ENCODE results near the gene NT5DC3.

NT5DC3 gene

GRCh38 chr12:103748875-103749274 is 92.2 kb downstream of the NT5DC3 start:
- in situ Hi-C loops (cut with MboI; ENCODE audit: low pct_unique_long_range_greater_than_20kb, low sequenced_read_pairs, unreplicated experiment), result no loop called here

DNA sequence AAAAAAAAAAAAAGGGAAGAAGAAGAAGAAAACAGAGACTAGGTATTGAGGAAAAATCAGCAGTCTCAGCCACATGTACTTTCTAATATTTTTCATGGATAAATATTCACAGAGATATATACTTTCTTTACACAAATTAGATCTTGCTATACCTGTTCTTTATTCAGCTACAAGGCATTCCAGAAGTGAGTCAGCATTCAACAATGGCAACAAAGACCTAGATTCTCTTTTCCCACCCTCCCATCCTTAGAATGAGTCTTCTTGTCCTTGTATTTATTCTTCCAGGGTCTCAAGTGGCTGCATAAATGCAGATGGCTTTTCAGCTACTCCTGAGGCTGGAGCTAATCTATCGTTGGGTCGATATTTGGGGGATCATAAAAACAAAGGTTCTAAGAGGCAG is 93.0 kb downstream of the NT5DC3 start:
- DNase-seq (ENCODE audit: low spot score), result no peak
- TF ChIP-seq, protein P1, sequence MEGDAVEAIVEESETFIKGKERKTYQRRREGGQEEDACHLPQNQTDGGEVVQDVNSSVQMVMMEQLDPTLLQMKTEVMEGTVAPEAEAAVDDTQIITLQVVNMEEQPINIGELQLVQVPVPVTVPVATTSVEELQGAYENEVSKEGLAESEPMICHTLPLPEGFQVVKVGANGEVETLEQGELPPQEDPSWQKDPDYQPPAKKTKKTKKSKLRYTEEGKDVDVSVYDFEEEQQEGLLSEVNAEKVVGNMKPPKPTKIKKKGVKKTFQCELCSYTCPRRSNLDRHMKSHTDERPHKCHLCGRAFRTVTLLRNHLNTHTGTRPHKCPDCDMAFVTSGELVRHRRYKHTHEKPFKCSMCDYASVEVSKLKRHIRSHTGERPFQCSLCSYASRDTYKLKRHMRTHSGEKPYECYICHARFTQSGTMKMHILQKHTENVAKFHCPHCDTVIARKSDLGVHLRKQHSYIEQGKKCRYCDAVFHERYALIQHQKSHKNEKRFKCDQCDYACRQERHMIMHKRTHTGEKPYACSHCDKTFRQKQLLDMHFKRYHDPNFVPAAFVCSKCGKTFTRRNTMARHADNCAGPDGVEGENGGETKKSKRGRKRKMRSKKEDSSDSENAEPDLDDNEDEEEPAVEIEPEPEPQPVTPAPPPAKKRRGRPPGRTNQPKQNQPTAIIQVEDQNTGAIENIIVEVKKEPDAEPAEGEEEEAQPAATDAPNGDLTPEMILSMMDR (IDR thresholded peaks at IDR 0.05; ENCODE audit: extremely low read depth, insufficient read depth, missing control alignments), result no peak
- in situ Hi-C loops (cut with MboI; ENCODE audit: low pct_unique_long_range_greater_than_20kb, low sequenced_read_pairs, unreplicated experiment), result no loop called here

More at GRCh38 chr12:103748875-103749274, 92.2 kb downstream of the NT5DC3 start:
- TF ChIP-seq, protein P1 (IDR thresholded peaks at IDR 0.05; ENCODE audit: extremely low read depth, insufficient read depth, missing control alignments), result no peak
- DNase-seq (ENCODE audit: low spot score), result no peak

GRCh38 chr12:103745962-103746361 is 95.1 kb downstream of the NT5DC3 start:
- DNase-seq (ENCODE audit: low spot score), result no peak
- TF ChIP-seq, protein P1 (IDR thresholded peaks at IDR 0.05; ENCODE audit: extremely low read depth, insufficient read depth, missing control alignments), result no peak
- in situ Hi-C loops (cut with MboI; ENCODE audit: low pct_unique_long_range_greater_than_20kb, low sequenced_read_pairs, unreplicated experiment), result no loop called here

DNA sequence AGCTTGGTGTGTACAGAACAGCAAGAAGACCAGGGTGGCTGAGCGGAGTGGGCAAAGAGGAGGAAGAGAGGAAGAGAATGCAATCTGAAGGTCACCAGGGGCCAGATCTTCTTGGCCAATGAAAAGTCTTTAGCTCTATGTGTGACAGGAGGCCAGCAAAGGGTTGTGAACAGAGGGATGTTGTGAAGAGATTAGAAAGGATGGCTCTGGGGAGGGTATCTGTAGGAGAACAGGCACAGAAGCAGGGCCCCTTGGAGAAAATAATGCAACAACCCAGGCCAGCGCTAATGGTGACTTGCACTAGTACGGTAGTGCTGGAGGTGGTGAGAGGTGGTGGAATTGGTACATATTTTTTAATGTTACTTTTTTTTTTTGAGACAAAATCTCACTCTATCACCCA is 97.2 kb downstream of the NT5DC3 start:
- no peak for DNase-seq (ENCODE audit: low spot score)
- TF ChIP-seq, protein P1 (IDR thresholded peaks at IDR 0.05; ENCODE audit: extremely low read depth, insufficient read depth, missing control alignments), result no peak
- in situ Hi-C loops (cut with MboI; ENCODE audit: low pct_unique_long_range_greater_than_20kb, low sequenced_read_pairs, unreplicated experiment), result no loop called here

DNA sequence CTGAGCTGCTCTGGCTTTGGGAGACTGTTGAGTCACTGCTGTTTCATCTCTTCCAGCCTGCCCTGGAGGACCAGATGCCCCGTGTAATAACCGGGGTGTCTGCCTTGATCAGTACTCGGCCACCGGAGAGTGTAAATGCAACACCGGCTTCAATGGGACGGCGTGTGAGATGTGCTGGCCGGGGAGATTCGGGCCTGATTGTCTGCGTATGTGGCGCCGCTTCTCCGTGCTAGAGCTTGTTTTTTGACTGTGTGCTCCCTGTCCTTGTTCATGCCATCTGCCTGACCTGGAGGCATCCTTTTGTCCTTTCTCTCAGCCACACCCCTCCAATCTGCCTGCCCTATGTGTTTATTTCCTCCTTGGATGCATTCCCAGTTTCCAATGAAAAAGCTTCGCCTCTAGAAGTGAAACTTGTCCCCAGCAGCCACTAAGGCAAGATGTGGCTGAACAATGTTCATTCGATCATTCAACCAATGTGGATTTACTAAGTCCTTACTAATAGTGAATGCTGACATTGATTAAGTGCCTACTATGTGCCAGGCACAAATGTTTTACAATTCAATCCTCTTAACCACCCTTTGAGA is 98.6 kb downstream of the NT5DC3 start:
- in situ Hi-C loops (cut with MboI; ENCODE audit: low pct_unique_long_range_greater_than_20kb, low sequenced_read_pairs, unreplicated experiment), result no loop called here
- DNase-seq (ENCODE audit: low spot score), result no peak
- TF ChIP-seq, protein P1 (IDR thresholded peaks at IDR 0.05; ENCODE audit: extremely low read depth, insufficient read depth, missing control alignments), result no peak

- no peak for DNase-seq (ENCODE audit: low spot score)
- TF ChIP-seq, protein P1 (IDR thresholded peaks at IDR 0.05; ENCODE audit: extremely low read depth, insufficient read depth, missing control alignments), result no peak
- in situ Hi-C loops (cut with MboI; ENCODE audit: low pct_unique_long_range_greater_than_20kb, low sequenced_read_pairs, unreplicated experiment), result no loop called here
Measured at GRCh38 chr12:103737881-103738280, 103.2 kb downstream of the NT5DC3 start.

Data from GM13977 (cell line).